Brain microvascular endothelial cell (primary cell): Measurements from ENCODE around the gene FAM174C.

Experiments
- DNase-seq: peaks from one replicate; pipeline ENCODE4 v3.0.0-alpha.2; 2020
- H3K27ac ChIP-seq: fragments of 250-450 bp; sonication (Bioruptor Pico); 2 replicates; pipeline ENCODE4 v1.5.1; 2020; ENCODE audit warnings: mild to moderate bottlenecking, moderate library complexity
- H3K27me3 ChIP-seq: fragments of 250-450 bp; sonication (Bioruptor Pico); replicated peaks from 2 replicates; pipeline ENCODE4 v1.5.1; 2020; ENCODE audit warnings: mild to moderate bottlenecking
- H3K36me3 ChIP-seq: fragments of 250-450 bp; sonication (Bioruptor Pico); replicated peaks from 2 replicates; pipeline ENCODE4 v1.5.1; 2020; ENCODE audit warnings: mild to moderate bottlenecking
- H3K4me3 ChIP-seq: 2 replicates; pipeline ENCODE4 v1.5.1; 2011; ENCODE audit warnings: low read depth, mild to moderate bottlenecking, control low read depth, low read length, moderate library complexity
- CTCF ChIP-seq: IDR thresholded peaks from 2 replicates; pipeline ENCODE4 v1.5.1; 2011; ENCODE audit warnings: low read depth, mild to moderate bottlenecking, moderate library complexity, low read length, control low read depth, inconsistent platforms; ENCODE audit errors: missing control alignments
- in situ Hi-C: cut with HindIII; loops from 2 replicates; pipeline ENCODE4 v1.10.0; 2017; ENCODE audit warnings: low sequenced_read_pairs, low pct_ligation_motif_present

Gene FAM174C

GRCh38 chr19:1282588-1283206 is 7.4 kb downstream of the FAM174C start:
- Histone ChIP-seq H3K4me3 (no peak overlapping the region), H3K27me3 (peaks cover 36% of the 10 kb centered on the region)
- DNase-seq: no peak

GRCh38 chr19:1283207-1283916 is 8.0 kb downstream of the FAM174C start:
- peaks cover 43% of the 10 kb centered on the region for H3K27me3 ChIP-seq

More at GRCh38 chr19:1282588-1283206, 7.4 kb downstream of the FAM174C start:
- in situ Hi-C loops: loop anchor here (5.0 to 10.0 kb wide), 3 partner anchors 92 to 190 kb away; no protein-coding TSS in a partner anchor
- Histone ChIP-seq H3K27ac (no peak overlapping the region), H3K36me3 (peaks cover 6% of the 10 kb centered on the region)
- no peak for TF ChIP-seq CTCF

GRCh38 chr19:1283917-1284292 is 8.6 kb downstream of the FAM174C start:
- H3K4me3 ChIP-seq: no peak overlapping the region
- peaks cover 45% of the 10 kb centered on the region for H3K27me3 ChIP-seq
- no peak for DNase-seq
- no peak for TF ChIP-seq CTCF
- H3K36me3 ChIP-seq: peaks cover 6% of the 10 kb centered on the region
- H3K27ac ChIP-seq: no peak overlapping the region
- in situ Hi-C loops: loop anchor here (5.0 to 10.0 kb wide), 3 partner anchors 91 to 188 kb away; no protein-coding TSS in a partner anchor

More at GRCh38 chr19:1283207-1283916, 8.0 kb downstream of the FAM174C start:
- no peak overlapping the region for H3K4me3 ChIP-seq
- H3K36me3 ChIP-seq: peaks cover 6% of the 10 kb centered on the region
- no peak overlapping the region for H3K27ac ChIP-seq
- DNase-seq: no peak
- no peak for TF ChIP-seq CTCF
- in situ Hi-C loops: loop anchor here (5.0 to 10.0 kb wide), 3 partner anchors 91 to 189 kb away; no protein-coding TSS in a partner anchor

- Histone ChIP-seq H3K27ac (no peak overlapping the region), H3K4me3 (no peak overlapping the region), H3K36me3 (peaks cover under 1% of the 10 kb centered on the region), H3K27me3 (peaks cover 50% of the 10 kb centered on the region)
- DNase-seq: no peak
- TF ChIP-seq CTCF: no peak
- in situ Hi-C loops: loop anchor here (5.0 to 10.0 kb wide), 3 partner anchors 90 to 188 kb away; no protein-coding TSS in a partner anchor
These were observed 9.1 kb downstream of the FAM174C start for GRCh38 chr19:1284293-1284978.

GRCh38 chr19:1284979-1285736 is 9.8 kb downstream of the FAM174C start:
- TF ChIP-seq CTCF: no peak
- in situ Hi-C loops: loop anchor here (5.0 to 10.0 kb wide), 3 partner anchors 90 to 187 kb away; no protein-coding TSS in a partner anchor
- H3K27me3 ChIP-seq: peaks cover 52% of the 10 kb centered on the region
- no peak for DNase-seq
- H3K27ac ChIP-seq: no peak overlapping the region
- H3K4me3 ChIP-seq: no peak overlapping the region
- H3K36me3 ChIP-seq: no peaks in the 10 kb centered on the region
